ENCODE data around the gene INMT.

The INMT gene

DNA sequence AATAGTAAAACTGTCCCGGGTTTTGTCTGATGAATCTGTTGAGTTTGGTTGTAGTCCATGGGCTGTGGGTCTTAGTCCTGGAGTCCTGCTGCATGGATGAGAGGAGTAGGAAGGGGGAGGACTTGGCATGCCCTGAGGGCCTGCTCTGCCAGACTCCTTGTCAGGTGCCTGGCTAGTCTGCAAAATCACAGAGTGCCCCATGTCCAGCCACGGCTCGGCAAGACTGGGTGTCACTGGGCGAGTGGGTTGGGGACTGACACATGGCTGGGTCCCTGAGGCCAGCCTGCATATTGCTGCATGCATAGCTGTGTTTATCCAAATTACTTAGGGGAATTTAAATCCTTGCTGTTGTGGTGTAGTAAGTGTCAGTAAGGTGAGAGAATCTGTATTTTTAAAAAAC, 29.0 kb downstream of the INMT start:
- H3K36me3 ChIP-seq (replicated peaks; ENCODE audit: insufficient read depth, low read length) = no peaks in the 10 kb centered on the region
- no peak overlapping the region for H3K4me3 ChIP-seq (ENCODE audit: low read length)
- no peaks in the 10 kb centered on the region for H3F3A ChIP-seq (ENCODE audit: insufficient read depth, low read length)
- H3K9me2 ChIP-seq (replicated peaks; ENCODE audit: insufficient read depth, low read length) = no peaks in the 10 kb centered on the region
- no peak overlapping the region for H3K27ac ChIP-seq (ENCODE audit: low read length)
- no peak for DNase-seq
- no peaks in the 10 kb centered on the region for H3K27me3 ChIP-seq (replicated peaks; ENCODE audit: insufficient read depth, low read length)
- TF ChIP-seq, protein P1, sequence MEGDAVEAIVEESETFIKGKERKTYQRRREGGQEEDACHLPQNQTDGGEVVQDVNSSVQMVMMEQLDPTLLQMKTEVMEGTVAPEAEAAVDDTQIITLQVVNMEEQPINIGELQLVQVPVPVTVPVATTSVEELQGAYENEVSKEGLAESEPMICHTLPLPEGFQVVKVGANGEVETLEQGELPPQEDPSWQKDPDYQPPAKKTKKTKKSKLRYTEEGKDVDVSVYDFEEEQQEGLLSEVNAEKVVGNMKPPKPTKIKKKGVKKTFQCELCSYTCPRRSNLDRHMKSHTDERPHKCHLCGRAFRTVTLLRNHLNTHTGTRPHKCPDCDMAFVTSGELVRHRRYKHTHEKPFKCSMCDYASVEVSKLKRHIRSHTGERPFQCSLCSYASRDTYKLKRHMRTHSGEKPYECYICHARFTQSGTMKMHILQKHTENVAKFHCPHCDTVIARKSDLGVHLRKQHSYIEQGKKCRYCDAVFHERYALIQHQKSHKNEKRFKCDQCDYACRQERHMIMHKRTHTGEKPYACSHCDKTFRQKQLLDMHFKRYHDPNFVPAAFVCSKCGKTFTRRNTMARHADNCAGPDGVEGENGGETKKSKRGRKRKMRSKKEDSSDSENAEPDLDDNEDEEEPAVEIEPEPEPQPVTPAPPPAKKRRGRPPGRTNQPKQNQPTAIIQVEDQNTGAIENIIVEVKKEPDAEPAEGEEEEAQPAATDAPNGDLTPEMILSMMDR (IDR thresholded peaks at IDR 0.05; ENCODE audit: low read length) = no peak
- TF ChIP-seq EZH2phosphoT487 (IDR thresholded peaks at IDR 0.05; ENCODE audit: low read length) (no peak), EZH2 (optimal IDR thresholded peaks at IDR 0.05; ENCODE audit: low read depth, low read length) (no peak)
- H3K9ac ChIP-seq (ENCODE audit: low read length) = no peak overlapping the region
- no peak overlapping the region for H2AFZ ChIP-seq (ENCODE audit: low read length)
- H3K79me2 ChIP-seq (ENCODE audit: low read length) = no peaks in the 10 kb centered on the region
- H3K4me2 ChIP-seq (ENCODE audit: low read depth, low read length) = no peak overlapping the region
- H4K20me1 ChIP-seq (ENCODE audit: insufficient read depth, low read length) = no peaks in the 10 kb centered on the region
- no peaks in the 10 kb centered on the region for H3K4me1 ChIP-seq (ENCODE audit: low read length)
- no peaks in the 10 kb centered on the region for H3K9me3 ChIP-seq (replicated peaks; ENCODE audit: insufficient read depth, low read length)

DNA sequence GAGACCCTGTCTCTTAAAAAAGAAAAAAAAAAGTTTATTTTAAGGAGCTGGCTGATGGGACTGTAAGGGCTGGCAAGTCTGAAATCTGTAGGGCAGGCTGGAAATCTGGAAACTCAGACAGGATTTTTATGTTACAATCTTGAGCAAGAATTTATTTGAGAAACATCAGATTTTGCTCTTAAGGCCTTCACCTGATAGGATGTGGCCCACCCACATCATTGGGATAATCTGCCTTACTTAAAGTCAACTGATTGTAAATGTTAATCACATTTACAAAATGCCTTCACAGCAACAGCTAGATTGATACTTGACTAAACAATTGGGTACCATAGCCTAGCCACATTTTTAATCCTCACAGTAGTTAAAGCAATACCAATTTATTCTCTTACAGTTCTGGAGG, 30.8 kb downstream of the INMT start:
- H3K9me3 ChIP-seq (replicated peaks; ENCODE audit: insufficient read depth, low read length) = no peaks in the 10 kb centered on the region
- no peak overlapping the region for H2AFZ ChIP-seq (ENCODE audit: low read length)
- H3K9me2 ChIP-seq (replicated peaks; ENCODE audit: insufficient read depth, low read length) = no peaks in the 10 kb centered on the region
- no peak overlapping the region for H3K4me3 ChIP-seq (ENCODE audit: low read length)
- H3K4me1 ChIP-seq (ENCODE audit: low read length) = no peaks in the 10 kb centered on the region
- no peak for DNase-seq
- no peak overlapping the region for H3K27ac ChIP-seq (ENCODE audit: low read length)
- no peaks in the 10 kb centered on the region for H3F3A ChIP-seq (ENCODE audit: insufficient read depth, low read length)
- H4K20me1 ChIP-seq (ENCODE audit: insufficient read depth, low read length) = no peaks in the 10 kb centered on the region
- H3K36me3 ChIP-seq (replicated peaks; ENCODE audit: insufficient read depth, low read length) = no peaks in the 10 kb centered on the region
- H3K27me3 ChIP-seq (replicated peaks; ENCODE audit: insufficient read depth, low read length) = no peaks in the 10 kb centered on the region
- no peak for TF ChIP-seq EZH2phosphoT487 (IDR thresholded peaks at IDR 0.05; ENCODE audit: low read length)
- no peak for TF ChIP-seq EZH2 (optimal IDR thresholded peaks at IDR 0.05; ENCODE audit: low read depth, low read length)
- H3K9ac ChIP-seq (ENCODE audit: low read length) = no peak overlapping the region
- no peaks in the 10 kb centered on the region for H3K79me2 ChIP-seq (ENCODE audit: low read length)
- no peak overlapping the region for H3K4me2 ChIP-seq (ENCODE audit: low read depth, low read length)

GRCh38 chr7:30785786-30786185, 33.9 kb downstream of the INMT start:
- no peaks in the 10 kb centered on the region for H3K9me3 ChIP-seq (replicated peaks; ENCODE audit: insufficient read depth, low read length)
- no peaks in the 10 kb centered on the region for H3K9me2 ChIP-seq (replicated peaks; ENCODE audit: insufficient read depth, low read length)
- H3F3A ChIP-seq (ENCODE audit: insufficient read depth, low read length) = no peaks in the 10 kb centered on the region
- H4K20me1 ChIP-seq (ENCODE audit: insufficient read depth, low read length) = no peaks in the 10 kb centered on the region
- no peaks in the 10 kb centered on the region for H3K79me2 ChIP-seq (ENCODE audit: low read length)
- H3K36me3 ChIP-seq (replicated peaks; ENCODE audit: insufficient read depth, low read length) = no peaks in the 10 kb centered on the region
- H3K4me1 ChIP-seq (ENCODE audit: low read length) = no peaks in the 10 kb centered on the region
- no peak overlapping the region for H3K27ac ChIP-seq (ENCODE audit: low read length)
- H3K4me3 ChIP-seq (ENCODE audit: low read length) = no peak overlapping the region
- no peak overlapping the region for H3K9ac ChIP-seq (ENCODE audit: low read length)
- H2AFZ ChIP-seq (ENCODE audit: low read length) = no peak overlapping the region
- H3K4me2 ChIP-seq (ENCODE audit: low read depth, low read length) = no peak overlapping the region
- H3K27me3 ChIP-seq (replicated peaks; ENCODE audit: insufficient read depth, low read length) = no peaks in the 10 kb centered on the region
- TF ChIP-seq EZH2 (optimal IDR thresholded peaks at IDR 0.05; ENCODE audit: low read depth, low read length) = no peak
- TF ChIP-seq, protein P1 (IDR thresholded peaks at IDR 0.05; ENCODE audit: low read length) = no peak
- TF ChIP-seq EZH2phosphoT487 (IDR thresholded peaks at IDR 0.05; ENCODE audit: low read length) = no peak
- no peak for DNase-seq

DNA sequence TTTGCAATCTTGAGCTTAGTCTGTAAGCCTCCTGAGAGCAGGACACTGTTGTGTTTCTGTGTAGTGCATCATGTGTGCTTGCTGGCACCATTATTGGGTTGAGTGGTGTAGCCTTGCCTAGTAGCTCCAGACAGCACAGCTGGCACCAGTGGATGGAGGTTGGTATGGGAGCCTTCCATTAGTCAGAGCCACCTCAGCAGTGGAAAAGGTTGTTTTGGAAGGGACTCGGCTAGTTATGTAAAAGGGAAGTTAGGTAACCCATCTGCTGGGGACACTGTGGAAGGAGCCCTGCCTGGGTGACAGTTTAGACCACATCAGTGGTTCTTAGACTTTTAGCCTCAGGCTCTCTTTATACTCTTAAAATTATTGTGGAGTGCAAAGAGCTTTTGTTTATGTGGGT, 35.6 kb downstream of the INMT start:
- no peaks in the 10 kb centered on the region for H3F3A ChIP-seq (ENCODE audit: insufficient read depth, low read length)
- no peak for TF ChIP-seq EZH2 (optimal IDR thresholded peaks at IDR 0.05; ENCODE audit: low read depth, low read length)
- TF ChIP-seq EZH2phosphoT487 (IDR thresholded peaks at IDR 0.05; ENCODE audit: low read length) = no peak
- TF ChIP-seq, protein P1 (IDR thresholded peaks at IDR 0.05; ENCODE audit: low read length) = no peak
- H3K9ac ChIP-seq (ENCODE audit: low read length) = no peak overlapping the region
- no peaks in the 10 kb centered on the region for H3K79me2 ChIP-seq (ENCODE audit: low read length)
- no peak for DNase-seq
- no peaks in the 10 kb centered on the region for H3K27me3 ChIP-seq (replicated peaks; ENCODE audit: insufficient read depth, low read length)
- no peaks in the 10 kb centered on the region for H3K9me2 ChIP-seq (replicated peaks; ENCODE audit: insufficient read depth, low read length)
- H3K36me3 ChIP-seq (replicated peaks; ENCODE audit: insufficient read depth, low read length) = no peaks in the 10 kb centered on the region
- no peak overlapping the region for H2AFZ ChIP-seq (ENCODE audit: low read length)
- H3K4me3 ChIP-seq (ENCODE audit: low read length) = no peak overlapping the region
- H3K4me1 ChIP-seq (ENCODE audit: low read length) = no peaks in the 10 kb centered on the region
- no peak overlapping the region for H3K27ac ChIP-seq (ENCODE audit: low read length)
- no peaks in the 10 kb centered on the region for H4K20me1 ChIP-seq (ENCODE audit: insufficient read depth, low read length)
- H3K4me2 ChIP-seq (ENCODE audit: low read depth, low read length) = no peak overlapping the region
- no peaks in the 10 kb centered on the region for H3K9me3 ChIP-seq (replicated peaks; ENCODE audit: insufficient read depth, low read length)
